PC-3 (cell line): ENCODE measurements around the gene RYK. TPM values are rescaled to one million over a fixed set of nuclear protein-coding genes. Genes with fewer than 3 reads are reported as not detected.

ENCODE experiments used
- ATAC-seq: fragments of 200-7000 bp; cut with Tn5 transposase; 2 replicates; pipeline ENCODE4 v1.9.1; 2020; ENCODE audit warnings: mild to moderate bottlenecking, moderate library complexity
- BruUV-seq: library from RNA; stranded (reverse); fragments of 400-500 nt; replicated peaks from 2 replicates; lab custom pipeline; 2021; lab: Mats Ljungman, UMichigan
- CTCF ChIA-PET: fragments of 300-600 bp; sonication (Branson Sonifier 250); formaldehyde crosslinking; loops from one replicate; lab custom pipeline; 2022; ENCODE audit warnings: antibody characterized with exemption; lab: Charles Lee
- POLR2A ChIA-PET: fragments of 300-600 bp; sonication (Branson Sonifier 250); formaldehyde crosslinking; loops from one replicate; lab custom pipeline; 2022; ENCODE audit warnings: antibody characterized with exemption; ENCODE audit not compliant: unreplicated experiment; lab: Charles Lee
- DNase-seq: peaks from one replicate; pipeline ENCODE4 v3.0.0-alpha.2; 2015
- H2AFZ ChIP-seq: fragments of 300-600 bp; sonication (generic); 2 replicates; pipeline ENCODE4 v1.6.0; 2016; ENCODE audit warnings: antibody characterized with exemption, low read length
- H3F3A ChIP-seq: fragments of 300-600 bp; sonication (generic); one replicate; pipeline ENCODE4 v1.6.0; 2017; ENCODE audit warnings: antibody characterized with exemption, low read length, control low read depth, mild to moderate bottlenecking; ENCODE audit not compliant: unreplicated experiment
- H3K27ac ChIP-seq: fragments of 300-600 bp; sonication (generic); 2 replicates; pipeline ENCODE4 v1.5.1; 2016; ENCODE audit warnings: mild to moderate bottlenecking, low read length
- H3K27me3 ChIP-seq: fragments of 300-600 bp; sonication (generic); 2 replicates; pipeline ENCODE4 v1.6.1; 2016; ENCODE audit warnings: low read length, mixed read lengths
- H3K36me3 ChIP-seq: fragments of 300-600 bp; sonication (generic); 2 replicates; pipeline ENCODE4 v1.6.1; 2016; ENCODE audit warnings: low read depth, mixed run types, low read length, mixed read lengths
- H3K4me1 ChIP-seq: fragments of 300-600 bp; sonication (generic); 2 replicates; pipeline ENCODE4 v1.5.1; 2016; ENCODE audit warnings: low read length; ENCODE audit not compliant: insufficient read depth
- H3K4me2 ChIP-seq: fragments of 300-600 bp; sonication (generic); 2 replicates; pipeline ENCODE4 v1.6.0; 2016; ENCODE audit warnings: low read length
- H3K4me3 ChIP-seq: fragments of 300-600 bp; sonication (generic); 2 replicates; pipeline ENCODE4 v1.5.1; 2016; ENCODE audit warnings: mild to moderate bottlenecking, low read length, mixed read lengths
- H3K79me2 ChIP-seq: fragments of 300-600 bp; sonication (generic); 2 replicates; pipeline ENCODE4 v1.6.1; 2017; ENCODE audit warnings: low read length, mixed read lengths
- H3K9ac ChIP-seq: fragments of 300-600 bp; sonication (generic); 2 replicates; pipeline ENCODE4 v1.6.0; 2016; ENCODE audit warnings: mild to moderate bottlenecking, low read length
- H3K9me2 ChIP-seq: fragments of 300-600 bp; sonication (generic); replicated peaks from 2 replicates; pipeline ENCODE4 v1.6.1; 2016; ENCODE audit warnings: mixed run types, low read length, mixed read lengths
- H3K9me3 ChIP-seq: fragments of 300-600 bp; sonication (generic); 2 replicates; pipeline ENCODE4 v1.6.1; 2016; ENCODE audit warnings: low read length, mixed read lengths
- H4K20me1 ChIP-seq: fragments of 300-600 bp; sonication (generic); 2 replicates; pipeline ENCODE4 v1.6.1; 2016; ENCODE audit warnings: low read length, mixed read lengths
- CTCF ChIP-seq: fragments of 300-600 bp; sonication (generic); conservative IDR thresholded peaks from 2 replicates; pipeline ENCODE4 v1.5.1; 2017; ENCODE audit warnings: antibody characterized with exemption, low read depth, mild to moderate bottlenecking, low read length
- EZH2 ChIP-seq: fragments of 300-600 bp; sonication (generic); IDR thresholded peaks from one replicate; pipeline ENCODE4 v1.6.1; 2017; ENCODE audit warnings: antibody characterized with exemption, mild to moderate bottlenecking, low read length; ENCODE audit not compliant: unreplicated experiment
- EZH2phosphoT487 ChIP-seq: fragments of 300-600 bp; sonication (generic); IDR thresholded peaks from 2 replicates; pipeline ENCODE4 v1.6.1; 2018; ENCODE audit warnings: mild to moderate bottlenecking, antibody characterized with exemption, low read length, borderline replicate concordance
- intact Hi-C: fragments of 100-400 bp; cut with micrococcal nuclease; formaldehyde crosslinking; loops from 2 replicates; pipeline ENCODE4 v1.9.0; 2023
- total RNA-seq: library from RNA; depleted of rRNA; stranded (reverse); fragments of >200 nt; gene quantifications from 2 replicates; pipeline ENCODE4 v1.2.3, GENCODE V29; 2014

Gene RYK
- total RNA-seq, 1 experiment from 2014 or later = 47.2 TPM

GRCh38 chr3:134145183-134145582 is 105.5 kb downstream of the RYK start:
- no peaks in the 10 kb centered on the region for H3K79me2 ChIP-seq
- TF ChIP-seq CTCF (no peak), EZH2 (no peak), EZH2phosphoT487 (no peak)
- H3K4me2 ChIP-seq = no peak overlapping the region
- no peaks in the 10 kb centered on the region for H3F3A ChIP-seq
- intact Hi-C loops = no loop called here
- ATAC-seq (no peak), DNase-seq (no peak)
- POLR2A ChIA-PET = no interaction called here
- CTCF ChIA-PET = no interaction called here
- no peak overlapping the region for H3K9ac ChIP-seq
- no peaks in the 10 kb centered on the region for H3K9me2 ChIP-seq
- no peak overlapping the region for H3K4me3 ChIP-seq
- no peak overlapping the region for H2AFZ ChIP-seq
- no TSS peak for BruUV-seq
- no peaks in the 10 kb centered on the region for H4K20me1 ChIP-seq
- no peaks in the 10 kb centered on the region for H3K9me3 ChIP-seq
- no peak overlapping the region for H3K27ac ChIP-seq
- no peaks in the 10 kb centered on the region for H3K27me3 ChIP-seq
- no peaks in the 10 kb centered on the region for H3K36me3 ChIP-seq
- no peaks in the 10 kb centered on the region for H3K4me1 ChIP-seq

- POLR2A ChIA-PET = no interaction called here
- no peaks in the 10 kb centered on the region for H3F3A ChIP-seq
- no peaks in the 10 kb centered on the region for H3K79me2 ChIP-seq
- no peak overlapping the region for H3K27ac ChIP-seq
- no peak for TF ChIP-seq EZH2phosphoT487
- no peak for TF ChIP-seq CTCF
- TF ChIP-seq EZH2 = no peak
- H2AFZ ChIP-seq = no peak overlapping the region
- ATAC-seq (no peak), DNase-seq (no peak)
- no peaks in the 10 kb centered on the region for H3K9me2 ChIP-seq
- no peak overlapping the region for H3K9ac ChIP-seq
- no TSS peak for BruUV-seq
- no peaks in the 10 kb centered on the region for H3K4me1 ChIP-seq
- intact Hi-C loops = no loop called here
- no peak overlapping the region for H3K4me2 ChIP-seq
- H3K4me3 ChIP-seq = no peak overlapping the region
- H3K27me3 ChIP-seq = no peaks in the 10 kb centered on the region
- CTCF ChIA-PET = no interaction called here
- no peaks in the 10 kb centered on the region for H3K36me3 ChIP-seq
- H4K20me1 ChIP-seq = no peaks in the 10 kb centered on the region
- H3K9me3 ChIP-seq = no peaks in the 10 kb centered on the region
These were observed 106.0 kb downstream of the RYK start for GRCh38 chr3:134144694-134145093.

- ChIA-PET CTCF (no interaction called here), POLR2A (no interaction called here)
- DNase-seq (no peak), ATAC-seq (no peak)
- no peaks in the 10 kb centered on the region for H3K4me1 ChIP-seq
- no peaks in the 10 kb centered on the region for H3K27me3 ChIP-seq
- H3K36me3 ChIP-seq = no peaks in the 10 kb centered on the region
- no TSS peak for BruUV-seq
- no peaks in the 10 kb centered on the region for H3K79me2 ChIP-seq
- H3K27ac ChIP-seq = no peak overlapping the region
- H3K9me2 ChIP-seq = no peaks in the 10 kb centered on the region
- TF ChIP-seq EZH2phosphoT487 (no peak), EZH2 (no peak), CTCF (no peak)
- H3K9ac ChIP-seq = no peak overlapping the region
- intact Hi-C loops = no loop called here
- no peak overlapping the region for H3K4me3 ChIP-seq
- H4K20me1 ChIP-seq = no peaks in the 10 kb centered on the region
- H3K4me2 ChIP-seq = no peak overlapping the region
- H2AFZ ChIP-seq = no peak overlapping the region
- no peaks in the 10 kb centered on the region for H3K9me3 ChIP-seq
- no peaks in the 10 kb centered on the region for H3F3A ChIP-seq
These were observed 106.7 kb downstream of the RYK start for GRCh38 chr3:134143828-134144401.
